K562 (cell line): Measurements from ENCODE around the gene NIPBL. TPM values are rescaled to one million over a fixed set of nuclear protein-coding genes. Genes with fewer than 3 reads are reported as not detected.

Source experiments
- ATF1 ChIP-seq, 2 experiments: fragments of 450-650 bp in 1 of 2; IDR thresholded peaks; 2 replicates each; pipeline ENCODE4 v1.6.1; 2016; ENCODE audit warnings: missing compliant biosample characterization in 1 of 2, missing genetic modification characterization in 1 of 2
- CTCF ChIP-seq, 3 experiments: IDR thresholded peaks in 2 of 3; conservative IDR thresholded peaks in 1 of 3; 2 replicates each; pipeline ENCODE4 v1.5.1; 2011 to 2012; ENCODE audit warnings: low read length in 3 of 3, mild to moderate bottlenecking in 3 of 3, control low read depth in 2 of 3, improper control_type of control experiment in 1 of 3, inconsistent platforms in 1 of 3, low read depth in 1 of 3, mixed read lengths in 1 of 3, moderate library complexity in 1 of 3; ENCODE audit not compliant: insufficient read depth in 2 of 3
- KAT7 ChIP-seq: sonication (generic); formaldehyde crosslinking; IDR thresholded peaks from 2 replicates; pipeline ENCODE4 v1.8.0; 2022; ENCODE audit warnings: missing genetic modification reagents, mild to moderate bottlenecking, borderline replicate concordance
- MTA2 ChIP-seq: fragments of 450-650 bp; IDR thresholded peaks from 2 replicates; pipeline ENCODE4 v1.6.1; 2016; ENCODE audit warnings: low read depth
- SREBF2 ChIP-seq: sonication (generic); formaldehyde crosslinking; IDR thresholded peaks from 2 replicates; pipeline ENCODE4 v1.4.0; 2020; ENCODE audit warnings: mild to moderate bottlenecking, missing genetic modification reagents
- SUPT5H ChIP-seq: fragments of 450-650 bp; IDR thresholded peaks from 2 replicates; pipeline ENCODE4 v1.6.1; 2016
- TBL1XR1 ChIP-seq, 2 experiments: IDR thresholded peaks; 2 replicates each; pipeline ENCODE4 v1.6.1; 2012; ENCODE audit warnings: improper control_type of control experiment in 2 of 2, low read length in 2 of 2, mild to moderate bottlenecking in 1 of 2
- TEAD1 ChIP-seq, 2 experiments: fragments of 450-650 bp in 1 of 2; sonication (generic) in 1 of 2; formaldehyde crosslinking; IDR thresholded peaks; 2 replicates each; pipeline versions ENCODE4 v1.4.0 to v1.8.0; 2020 to 2022; ENCODE audit warnings: mild to moderate bottlenecking in 2 of 2, missing genetic modification reagents in 1 of 2
- ZMIZ1 ChIP-seq, 2 experiments: fragments of 150-350 bp in 1 of 2; IDR thresholded peaks; 2 replicates each; pipeline ENCODE4 v1.6.1; 2012 to 2016; ENCODE audit warnings: low read depth in 2 of 2, low read length in 2 of 2, mild to moderate bottlenecking in 1 of 2, moderate library complexity in 1 of 2
- ZNF133 ChIP-seq: fragments of 250-450 bp; sonication (Bioruptor Pico); IDR thresholded peaks from 2 replicates; pipeline ENCODE4 v1.4.0; 2020; ENCODE audit warnings: mild to moderate bottlenecking
- ZNF696 ChIP-seq: fragments of 250-450 bp; sonication (Bioruptor Pico); conservative IDR thresholded peaks from 2 replicates; pipeline ENCODE4 v1.4.0; 2020; ENCODE audit warnings: mild to moderate bottlenecking, moderate library complexity
- ZNF778 ChIP-seq: fragments of 450-650 bp; formaldehyde crosslinking; IDR thresholded peaks from 2 replicates; pipeline ENCODE4 v1.4.0; 2020; ENCODE audit warnings: mild to moderate bottlenecking, moderate library complexity
- polyA plus RNA-seq, 8 experiments: library from polyadenylated mRNA; depleted of rRNA in 4 of 8; stranded (reverse) in 5 of 8; unstranded in 3 of 8; fragments of >200 nt; fragmentation: Nextera tagmentation in 2 of 8; fragmentation: Illumina TruSeq in 1 of 8; extraction: Ambion mirVana in 2 of 8; extraction: Trizol in 1 of 8; gene quantifications; 2 replicates each; pipeline versions ENCODE4 v1.2.1 to v1.2.3, GENCODE V29; 2011 to 2014; ENCODE audit warnings: inconsistent platforms in 1 of 8, missing spikeins in 1 of 8
- total RNA-seq, 7 experiments: library from RNA; depleted of rRNA in 6 of 7; stranded (reverse); fragments of >200 nt in 6 of 7; fragmentation: Illumina TruSeq in 2 of 7; extraction: Trizol in 2 of 7; gene quantifications; 2 replicates each; pipeline versions ENCODE4 v1.2.1 to v1.2.3, GENCODE V29; 2011 to 2021; ENCODE audit warnings: low replicate concordance in 1 of 7
- TF ChIP-seq, protein P1 (sequence below): sonication (generic); formaldehyde crosslinking; IDR thresholded peaks from 2 replicates; pipeline ENCODE4 v1.4.0; 2020; ENCODE audit warnings: mild to moderate bottlenecking, missing genetic modification reagents
- TF ChIP-seq, protein P2 (sequence below): fragments of 450-650 bp; formaldehyde crosslinking; IDR thresholded peaks from 2 replicates; pipeline ENCODE4 v1.4.0; 2022; ENCODE audit warnings: missing genetic modification characterization
- TF ChIP-seq, protein P3 (sequence below): fragments of 450-650 bp; conservative IDR thresholded peaks from 2 replicates; pipeline ENCODE4 v1.6.1; 2016; ENCODE audit warnings: missing genetic modification characterization, low read depth, mild to moderate bottlenecking, missing compliant biosample characterization, moderate library complexity

Gene NIPBL
- total and polyA plus RNA-seq, 9 of the 15 experiments (the other 6 are each of a cell fraction or from before 2014, with no cell fraction given): 12.9 to 56.7 (median 38.9) TPM

DNA sequence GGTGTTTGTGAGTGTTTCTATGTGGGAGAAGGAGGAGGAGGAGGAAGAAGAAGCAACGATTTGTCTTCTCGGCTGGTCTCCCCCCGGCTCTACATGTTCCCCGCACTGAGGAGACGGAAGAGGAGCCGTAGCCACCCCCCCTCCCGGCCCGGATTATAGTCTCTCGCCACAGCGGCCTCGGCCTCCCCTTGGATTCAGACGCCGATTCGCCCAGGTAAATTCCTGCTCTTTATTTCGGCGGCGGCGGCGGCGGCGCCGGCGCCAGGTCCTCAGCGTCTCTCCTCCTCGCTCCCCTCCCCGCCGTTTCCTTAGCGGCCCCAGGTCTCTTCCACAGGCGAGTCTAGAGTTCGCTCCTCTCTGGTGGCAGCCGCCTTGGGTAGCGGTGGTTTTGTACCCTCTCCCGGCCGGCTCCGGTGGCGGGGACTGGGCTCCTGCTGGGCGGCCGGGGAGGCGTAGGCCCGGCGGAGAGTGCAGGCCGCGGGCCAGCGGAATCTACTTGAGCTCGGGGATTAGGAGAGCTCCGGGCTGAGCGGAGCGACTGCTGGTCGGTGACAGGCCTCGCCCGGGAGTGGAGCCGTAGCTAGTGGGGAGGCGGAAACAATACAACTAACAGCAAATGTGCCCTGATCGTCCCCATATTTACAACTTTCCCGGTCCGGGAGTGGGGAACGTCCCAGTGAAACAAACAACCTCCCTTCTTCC is 547 bp downstream of the NIPBL start (continued):
- TF ChIP-seq, protein P1, sequence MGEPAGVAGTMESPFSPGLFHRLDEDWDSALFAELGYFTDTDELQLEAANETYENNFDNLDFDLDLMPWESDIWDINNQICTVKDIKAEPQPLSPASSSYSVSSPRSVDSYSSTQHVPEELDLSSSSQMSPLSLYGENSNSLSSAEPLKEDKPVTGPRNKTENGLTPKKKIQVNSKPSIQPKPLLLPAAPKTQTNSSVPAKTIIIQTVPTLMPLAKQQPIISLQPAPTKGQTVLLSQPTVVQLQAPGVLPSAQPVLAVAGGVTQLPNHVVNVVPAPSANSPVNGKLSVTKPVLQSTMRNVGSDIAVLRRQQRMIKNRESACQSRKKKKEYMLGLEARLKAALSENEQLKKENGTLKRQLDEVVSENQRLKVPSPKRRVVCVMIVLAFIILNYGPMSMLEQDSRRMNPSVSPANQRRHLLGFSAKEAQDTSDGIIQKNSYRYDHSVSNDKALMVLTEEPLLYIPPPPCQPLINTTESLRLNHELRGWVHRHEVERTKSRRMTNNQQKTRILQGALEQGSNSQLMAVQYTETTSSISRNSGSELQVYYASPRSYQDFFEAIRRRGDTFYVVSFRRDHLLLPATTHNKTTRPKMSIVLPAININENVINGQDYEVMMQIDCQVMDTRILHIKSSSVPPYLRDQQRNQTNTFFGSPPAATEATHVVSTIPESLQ (CRISPR knock-in tag): no peak
- TF ChIP-seq ZNF133 (CRISPR knock-in tag): no peak
- TF ChIP-seq SUPT5H: no peak
- peak in 1 of 2 experiments; percentile 72; a peak in 1 of 4 replicates for TF ChIP-seq TEAD1 (CRISPR knock-in tag; IDR thresholded peaks at IDR 0.05)
- TF ChIP-seq ATF1 (CRISPR knock-in tag; IDR thresholded peaks at IDR 0.05): no peak
- TF ChIP-seq ATF1 (tag; IDR thresholded peaks at IDR 0.05): no peak
- TF ChIP-seq TBL1XR1 (IDR thresholded peaks at IDR 0.05; ENCODE audit: low read length in 2 of 2): no peak
- no peak for TF ChIP-seq MTA2
- no peak for TF ChIP-seq ZMIZ1 (IDR thresholded peaks at IDR 0.05; ENCODE audit: low read depth in 2 of 2, low read length in 2 of 2)
- peak; percentile 72; the same call in 1 of the 2 replicates for TF ChIP-seq KAT7
- no peak for TF ChIP-seq ZNF778 (CRISPR knock-in tag)
- TF ChIP-seq SREBF2: no peak
- TF ChIP-seq CTCF (IDR thresholded peaks at IDR 0.05 in 2 of 3, conservative IDR thresholded peaks at IDR 0.05 in 1 of 3; ENCODE audit: insufficient read depth in 2 of 3, low read depth in 1 of 3, low read length in 3 of 3): no peak
- TF ChIP-seq, protein P2, sequence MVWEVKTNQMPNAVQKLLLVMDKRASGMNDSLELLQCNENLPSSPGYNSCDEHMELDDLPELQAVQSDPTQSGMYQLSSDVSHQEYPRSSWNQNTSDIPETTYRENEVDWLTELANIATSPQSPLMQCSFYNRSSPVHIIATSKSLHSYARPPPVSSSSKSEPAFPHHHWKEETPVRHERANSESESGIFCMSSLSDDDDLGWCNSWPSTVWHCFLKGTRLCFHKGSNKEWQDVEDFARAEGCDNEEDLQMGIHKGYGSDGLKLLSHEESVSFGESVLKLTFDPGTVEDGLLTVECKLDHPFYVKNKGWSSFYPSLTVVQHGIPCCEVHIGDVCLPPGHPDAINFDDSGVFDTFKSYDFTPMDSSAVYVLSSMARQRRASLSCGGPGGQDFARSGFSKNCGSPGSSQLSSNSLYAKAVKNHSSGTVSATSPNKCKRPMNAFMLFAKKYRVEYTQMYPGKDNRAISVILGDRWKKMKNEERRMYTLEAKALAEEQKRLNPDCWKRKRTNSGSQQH (CRISPR knock-in tag): no peak
- no peak for TF ChIP-seq ZNF696 (CRISPR knock-in tag)
- TF ChIP-seq, protein P3, sequence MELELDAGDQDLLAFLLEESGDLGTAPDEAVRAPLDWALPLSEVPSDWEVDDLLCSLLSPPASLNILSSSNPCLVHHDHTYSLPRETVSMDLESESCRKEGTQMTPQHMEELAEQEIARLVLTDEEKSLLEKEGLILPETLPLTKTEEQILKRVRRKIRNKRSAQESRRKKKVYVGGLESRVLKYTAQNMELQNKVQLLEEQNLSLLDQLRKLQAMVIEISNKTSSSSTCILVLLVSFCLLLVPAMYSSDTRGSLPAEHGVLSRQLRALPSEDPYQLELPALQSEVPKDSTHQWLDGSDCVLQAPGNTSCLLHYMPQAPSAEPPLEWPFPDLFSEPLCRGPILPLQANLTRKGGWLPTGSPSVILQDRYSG (tag): no peak
